ENCODE results near the gene DPYSL5.

- TF ChIP-seq EP300 (IDR thresholded peaks at IDR 0.05; ENCODE audit: borderline replicate concordance in 1 of 2, low read depth in 2 of 2, low read length in 2 of 2), result no peak
- TF ChIP-seq RAD21 (IDR thresholded peaks at IDR 0.05 in 1 of 2, conservative IDR thresholded peaks at IDR 0.05 in 1 of 2; ENCODE audit: low read depth in 2 of 2, low read length in 2 of 2), result no peak
- TF ChIP-seq CTCF (IDR thresholded peaks at IDR 0.05; ENCODE audit: control extremely low read depth in 1 of 3, insufficient read depth in 1 of 3, low read depth in 1 of 3, low read length in 3 of 3), result no peak
- TF ChIP-seq POLR2A (IDR thresholded peaks at IDR 0.05; ENCODE audit: control extremely low read depth in 1 of 2, low read depth in 2 of 2, low read length in 2 of 2), result no peak
These were observed 29.3 kb downstream of the DPYSL5 start for GRCh38 chr2:26877276-26877675.
